ENCODE measurements around the gene TBC1D1. TPM values are rescaled to one million over a fixed set of nuclear protein-coding genes. Genes with fewer than 3 reads are reported as not detected.

The TBC1D1 gene
- polyA plus RNA-seq, 1 donor (not counting 4 experiments of a cell fraction or from before 2014, with no cell fraction given), result 32.5 TPM

DNA sequence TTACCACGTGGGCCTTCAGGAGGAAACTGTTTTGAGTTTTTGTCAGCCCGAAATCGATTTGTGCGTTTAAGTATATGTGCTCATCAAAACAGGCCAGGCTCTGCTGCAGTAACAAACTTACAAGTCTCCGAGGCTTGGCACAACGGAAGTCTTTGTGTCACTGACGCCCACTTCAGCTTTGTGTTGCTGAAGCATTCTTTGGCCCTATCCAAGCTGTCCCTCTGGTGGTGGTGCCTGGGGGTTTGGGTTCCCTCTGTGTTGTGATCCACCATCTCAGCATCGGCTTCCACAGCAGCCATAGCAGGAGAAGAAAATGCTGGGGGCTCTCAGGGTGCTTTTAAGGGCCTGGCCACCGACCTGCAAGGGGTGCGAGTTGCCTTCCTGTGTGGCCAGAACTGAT lies 245.7 kb downstream of the TBC1D1 start:
- FAIRE-seq (no peak), DNase-seq (ENCODE audit: low read depth, low spot score) (no peak)
- Histone ChIP-seq H3K4me2 (ENCODE audit: control insufficient read depth, extremely low read depth, insufficient read depth, low read depth, low read length) (no peak overlapping the region), H4K20me1 (ENCODE audit: control insufficient read depth, extremely low read depth, insufficient read depth, low read length) (no peaks in the 10 kb centered on the region), H3K27me3 (ENCODE audit: control insufficient read depth, extremely low read depth, insufficient read depth, low read length) (no peaks in the 10 kb centered on the region), H3K27ac (ENCODE audit: control insufficient read depth, insufficient read depth, low read length) (no peak overlapping the region), H3K4me3 (ENCODE audit: control insufficient read depth in 2 of 3, extremely low read depth in 1 of 3, insufficient read depth in 2 of 3, low read depth in 1 of 3, low read length in 3 of 3) (no peak overlapping the region), H3K9me3 (ENCODE audit: control insufficient read depth, low read depth, low read length) (no peaks in the 10 kb centered on the region), H3K4me1 (ENCODE audit: control insufficient read depth, extremely low read depth, insufficient read depth, low read length) (peaks cover 12% of the 10 kb centered on the region), H3K9ac (ENCODE audit: control insufficient read depth, extremely low read depth, insufficient read depth, low read length) (no peak overlapping the region), H3K9me1 (ENCODE audit: control insufficient read depth, extremely low read depth, insufficient read depth, low read length) (no peaks in the 10 kb centered on the region), H3K79me2 (ENCODE audit: control insufficient read depth, insufficient read depth, low read length) (no peaks in the 10 kb centered on the region), H3K36me3 (ENCODE audit: control insufficient read depth in 2 of 2, extremely low read depth in 1 of 2, insufficient read depth in 2 of 2, low read length in 2 of 2) (peaks cover 0 to 12% of the 10 kb centered on the region in 2 experiments), H2AFZ (ENCODE audit: control insufficient read depth, low read length) (no peak overlapping the region)
- TF ChIP-seq EZH2 (IDR thresholded peaks at IDR 0.05; ENCODE audit: low read length), result no peak
- TF ChIP-seq CTCF (optimal IDR thresholded peaks at IDR 0.05 in 1 of 3, IDR thresholded peaks at IDR 0.05 in 1 of 3, conservative IDR thresholded peaks at IDR 0.05 in 1 of 3; ENCODE audit: extremely low read depth in 1 of 3, insufficient read depth in 2 of 3, low read length in 3 of 3), result no peak
- dilution Hi-C loops (cut with MboI; ENCODE audit: extremely low pct_ligation_motif_present, low sequenced_read_pairs), result no loop called here

GRCh38 chr4:38137080-38137479 lies 246.2 kb downstream of the TBC1D1 start:
- no peaks in the 10 kb centered on the region for H3K79me2 ChIP-seq (ENCODE audit: control insufficient read depth, insufficient read depth, low read length)
- H3K4me3 ChIP-seq (ENCODE audit: control insufficient read depth in 2 of 3, extremely low read depth in 1 of 3, insufficient read depth in 2 of 3, low read depth in 1 of 3, low read length in 3 of 3), result no peak overlapping the region
- H3K9me1 ChIP-seq (ENCODE audit: control insufficient read depth, extremely low read depth, insufficient read depth, low read length), result no peaks in the 10 kb centered on the region
- H3K4me1 ChIP-seq (ENCODE audit: control insufficient read depth, extremely low read depth, insufficient read depth, low read length), result peaks cover 7% of the 10 kb centered on the region
- H3K9ac ChIP-seq (ENCODE audit: control insufficient read depth, extremely low read depth, insufficient read depth, low read length), result no peak overlapping the region
- DNase-seq (ENCODE audit: low read depth, low spot score) (no peak), FAIRE-seq (no peak)
- dilution Hi-C loops (cut with MboI; ENCODE audit: extremely low pct_ligation_motif_present, low sequenced_read_pairs), result no loop called here
- no peak overlapping the region for H3K4me2 ChIP-seq (ENCODE audit: control insufficient read depth, extremely low read depth, insufficient read depth, low read depth, low read length)
- H3K27me3 ChIP-seq (ENCODE audit: control insufficient read depth, extremely low read depth, insufficient read depth, low read length), result no peaks in the 10 kb centered on the region
- H2AFZ ChIP-seq (ENCODE audit: control insufficient read depth, low read length), result no peak overlapping the region
- peaks cover 0 to 12% of the 10 kb centered on the region in 2 experiments for H3K36me3 ChIP-seq (ENCODE audit: control insufficient read depth in 2 of 2, extremely low read depth in 1 of 2, insufficient read depth in 2 of 2, low read length in 2 of 2)
- H3K27ac ChIP-seq (ENCODE audit: control insufficient read depth, insufficient read depth, low read length), result no peak overlapping the region
- no peaks in the 10 kb centered on the region for H4K20me1 ChIP-seq (ENCODE audit: control insufficient read depth, extremely low read depth, insufficient read depth, low read length)
- H3K9me3 ChIP-seq (ENCODE audit: control insufficient read depth, low read depth, low read length), result no peaks in the 10 kb centered on the region
- no peak for TF ChIP-seq EZH2 (IDR thresholded peaks at IDR 0.05; ENCODE audit: low read length)
- TF ChIP-seq CTCF (optimal IDR thresholded peaks at IDR 0.05 in 1 of 3, IDR thresholded peaks at IDR 0.05 in 1 of 3, conservative IDR thresholded peaks at IDR 0.05 in 1 of 3; ENCODE audit: extremely low read depth in 1 of 3, insufficient read depth in 2 of 3, low read length in 3 of 3), result no peak

Data from keratinocyte (primary cell).